ENCODE results near the gene FBXL20.

DNA sequence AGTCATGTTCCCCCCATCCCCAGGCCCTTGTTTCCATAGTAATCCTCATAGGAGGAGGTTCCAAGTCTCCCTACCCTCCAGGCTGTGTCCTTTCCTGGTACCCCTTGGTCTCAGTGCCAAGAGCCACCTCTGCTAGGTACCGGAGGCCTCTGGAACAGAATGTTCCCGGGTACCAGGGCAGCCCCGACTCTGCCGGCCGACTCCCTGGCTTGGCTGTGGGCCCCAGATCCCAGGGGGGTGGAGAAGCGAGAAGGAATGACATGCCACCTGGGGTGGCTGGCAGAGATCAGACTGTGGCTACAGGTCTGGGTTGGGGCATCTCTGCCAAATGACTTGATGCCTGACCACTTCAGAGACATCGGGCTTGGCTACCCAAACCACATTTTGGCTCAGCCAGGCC is 179.3 kb downstream of the FBXL20 start:
- TF ChIP-seq, protein P1, sequence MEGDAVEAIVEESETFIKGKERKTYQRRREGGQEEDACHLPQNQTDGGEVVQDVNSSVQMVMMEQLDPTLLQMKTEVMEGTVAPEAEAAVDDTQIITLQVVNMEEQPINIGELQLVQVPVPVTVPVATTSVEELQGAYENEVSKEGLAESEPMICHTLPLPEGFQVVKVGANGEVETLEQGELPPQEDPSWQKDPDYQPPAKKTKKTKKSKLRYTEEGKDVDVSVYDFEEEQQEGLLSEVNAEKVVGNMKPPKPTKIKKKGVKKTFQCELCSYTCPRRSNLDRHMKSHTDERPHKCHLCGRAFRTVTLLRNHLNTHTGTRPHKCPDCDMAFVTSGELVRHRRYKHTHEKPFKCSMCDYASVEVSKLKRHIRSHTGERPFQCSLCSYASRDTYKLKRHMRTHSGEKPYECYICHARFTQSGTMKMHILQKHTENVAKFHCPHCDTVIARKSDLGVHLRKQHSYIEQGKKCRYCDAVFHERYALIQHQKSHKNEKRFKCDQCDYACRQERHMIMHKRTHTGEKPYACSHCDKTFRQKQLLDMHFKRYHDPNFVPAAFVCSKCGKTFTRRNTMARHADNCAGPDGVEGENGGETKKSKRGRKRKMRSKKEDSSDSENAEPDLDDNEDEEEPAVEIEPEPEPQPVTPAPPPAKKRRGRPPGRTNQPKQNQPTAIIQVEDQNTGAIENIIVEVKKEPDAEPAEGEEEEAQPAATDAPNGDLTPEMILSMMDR (IDR thresholded peaks at IDR 0.05 in 2 of 3, conservative IDR thresholded peaks at IDR 0.05 in 1 of 3; ENCODE audit: control insufficient read depth in 2 of 3, extremely low read depth in 1 of 3, insufficient read depth in 1 of 3, low read depth in 3 of 3, low read length in 3 of 3), result no peak
- TF ChIP-seq EGR1 (IDR thresholded peaks at IDR 0.05; ENCODE audit: borderline replicate concordance in 1 of 2, low read depth in 2 of 2, low read length in 2 of 2), result no peak
- no peak for TF ChIP-seq JUND (IDR thresholded peaks at IDR 0.05; ENCODE audit: low read depth, low read length)
- TF ChIP-seq POLR2A (IDR thresholded peaks at IDR 0.05; ENCODE audit: low read depth, low read length), result no peak
- TF ChIP-seq, protein P2, sequence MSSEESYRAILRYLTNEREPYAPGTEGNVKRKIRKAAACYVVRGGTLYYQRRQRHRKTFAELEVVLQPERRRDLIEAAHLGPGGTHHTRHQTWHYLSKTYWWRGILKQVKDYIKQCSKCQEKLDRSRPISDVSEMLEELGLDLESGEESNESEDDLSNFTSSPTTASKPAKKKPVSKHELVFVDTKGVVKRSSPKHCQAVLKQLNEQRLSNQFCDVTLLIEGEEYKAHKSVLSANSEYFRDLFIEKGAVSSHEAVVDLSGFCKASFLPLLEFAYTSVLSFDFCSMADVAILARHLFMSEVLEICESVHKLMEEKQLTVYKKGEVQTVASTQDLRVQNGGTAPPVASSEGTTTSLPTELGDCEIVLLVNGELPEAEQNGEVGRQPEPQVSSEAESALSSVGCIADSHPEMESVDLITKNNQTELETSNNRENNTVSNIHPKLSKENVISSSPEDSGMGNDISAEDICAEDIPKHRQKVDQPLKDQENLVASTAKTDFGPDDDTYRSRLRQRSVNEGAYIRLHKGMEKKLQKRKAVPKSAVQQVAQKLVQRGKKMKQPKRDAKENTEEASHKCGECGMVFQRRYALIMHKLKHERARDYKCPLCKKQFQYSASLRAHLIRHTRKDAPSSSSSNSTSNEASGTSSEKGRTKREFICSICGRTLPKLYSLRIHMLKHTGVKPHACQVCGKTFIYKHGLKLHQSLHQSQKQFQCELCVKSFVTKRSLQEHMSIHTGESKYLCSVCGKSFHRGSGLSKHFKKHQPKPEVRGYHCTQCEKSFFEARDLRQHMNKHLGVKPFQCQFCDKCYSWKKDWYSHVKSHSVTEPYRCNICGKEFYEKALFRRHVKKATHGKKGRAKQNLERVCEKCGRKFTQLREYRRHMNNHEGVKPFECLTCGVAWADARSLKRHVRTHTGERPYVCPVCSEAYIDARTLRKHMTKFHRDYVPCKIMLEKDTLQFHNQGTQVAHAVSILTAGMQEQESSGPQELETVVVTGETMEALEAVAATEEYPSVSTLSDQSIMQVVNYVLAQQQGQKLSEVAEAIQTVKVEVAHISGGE (CRISPR knock-in tag; IDR thresholded peaks at IDR 0.05), result no peak
- TF ChIP-seq HDAC2 (IDR thresholded peaks at IDR 0.05), result no peak
- TF ChIP-seq ZNF274 (IDR thresholded peaks at IDR 0.05; ENCODE audit: insufficient read depth, insufficient read length), result no peak
- no peak for TF ChIP-seq BMI1 (IDR thresholded peaks at IDR 0.05; ENCODE audit: borderline replicate concordance)
- no peak for TF ChIP-seq CEBPB (IDR thresholded peaks at IDR 0.05; ENCODE audit: borderline replicate concordance in 1 of 2, low read depth in 2 of 2, low read length in 2 of 2)
- TF ChIP-seq RELA (IDR thresholded peaks at IDR 0.05; ENCODE audit: borderline replicate concordance, partially characterized antibody), result no peak
- TF ChIP-seq POLR2AphosphoS5 (IDR thresholded peaks at IDR 0.05; ENCODE audit: low read length), result no peak

Measured in GM12878 (cell line).